OCI-LY3 (cell line): ENCODE measurements around the gene NAA25.

ENCODE experiments used
- CTCF ChIP-seq: fragments of 200-600, 300-600 bp; sonication (generic); IDR thresholded peaks from 2 replicates; pipeline ENCODE4 v1.5.1; 2014; ENCODE audit warnings: antibody characterized with exemption, low read length, low read depth
- EZH2phosphoT487 ChIP-seq: fragments of 200-600 bp; shearing (Covaris generic); IDR thresholded peaks from 2 replicates; pipeline ENCODE4 v1.6.1; 2018; ENCODE audit warnings: antibody characterized with exemption, mixed run types, low read depth

GRCh38 chr12:112096070-112096469 lies 12.5 kb downstream of the NAA25 start:
- TF ChIP-seq CTCF (no peak), EZH2phosphoT487 (no peak)
